ENCODE results near the gene CACNA1I.

CACNA1I gene

DNA sequence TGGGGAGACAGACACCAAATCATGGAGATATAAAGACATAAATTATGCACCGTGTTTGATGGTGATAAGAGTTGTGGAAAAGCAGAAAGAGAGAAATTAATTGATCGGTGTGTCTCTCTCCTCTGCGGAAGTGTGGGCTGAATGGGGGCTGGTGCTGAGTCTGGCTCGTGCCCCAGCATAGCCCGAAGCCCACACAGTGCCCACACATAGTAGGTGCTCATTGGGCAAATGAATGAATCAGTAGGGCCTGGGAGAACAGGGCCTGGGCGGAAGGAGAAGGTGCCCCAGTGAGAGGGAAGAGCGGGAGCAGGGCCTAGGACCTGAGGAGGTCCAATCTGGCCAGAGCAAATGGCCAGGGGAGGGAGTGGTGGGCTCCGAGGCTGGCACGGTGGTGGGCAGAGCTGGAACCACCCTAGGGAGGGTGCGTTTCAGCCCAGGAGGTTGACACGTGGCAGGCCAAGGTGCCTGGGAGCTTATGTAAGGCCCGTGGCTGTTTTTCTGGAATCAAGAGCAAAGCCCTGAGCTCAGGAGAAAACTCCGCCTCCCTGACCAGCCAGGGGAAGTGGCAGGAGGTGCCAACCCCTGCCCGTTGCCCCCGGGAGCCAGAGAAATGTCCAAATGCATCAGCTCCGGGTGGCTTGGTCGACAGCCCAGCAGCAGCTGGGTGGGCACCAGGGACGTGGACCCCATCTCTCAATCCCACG is 2.1 kb upstream of the CACNA1I start:
- DNase-seq = no peak

DNA sequence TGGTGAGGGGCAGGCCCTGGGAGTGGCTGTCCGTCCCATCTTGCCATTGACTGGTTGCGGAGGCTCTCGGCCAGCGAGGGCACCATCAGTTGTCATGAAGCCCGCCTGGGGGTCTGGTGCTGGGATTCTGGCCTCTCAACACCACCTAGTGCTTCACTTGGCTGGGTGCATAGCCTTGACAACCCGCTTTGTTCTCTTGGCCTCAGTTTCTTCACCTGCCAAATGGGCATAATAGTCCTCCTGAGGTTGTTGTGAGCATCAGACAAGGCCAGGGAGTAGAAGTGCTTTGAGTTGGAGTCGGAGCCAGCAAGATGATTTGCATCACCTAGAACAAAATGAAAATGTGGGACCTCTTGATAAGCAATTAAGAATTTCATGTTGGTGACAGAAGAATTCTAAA is 1.5 kb upstream of the CACNA1I start:
- DNase-seq = no peak

DNA sequence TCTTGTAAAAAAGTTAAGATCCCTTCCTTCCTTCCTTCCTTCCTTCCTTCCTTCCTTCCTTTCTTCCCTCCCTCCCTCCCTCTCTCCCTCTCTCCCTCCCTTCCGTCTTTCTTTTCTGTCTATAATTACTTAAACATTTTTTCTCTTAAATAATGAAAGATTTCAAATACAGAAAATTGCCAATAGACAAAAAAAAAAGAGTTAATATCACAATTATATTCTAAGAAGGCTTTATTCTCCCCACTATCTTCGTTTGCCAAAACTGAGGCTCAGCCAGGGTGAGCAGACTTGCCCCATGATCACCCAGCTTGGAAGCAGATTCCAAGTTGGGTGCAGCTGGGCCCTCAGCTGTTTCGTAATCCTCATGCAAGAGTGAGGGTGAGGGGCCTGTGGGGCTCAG is 327 bp upstream of the CACNA1I start:
- DNase-seq = no peak

DNA sequence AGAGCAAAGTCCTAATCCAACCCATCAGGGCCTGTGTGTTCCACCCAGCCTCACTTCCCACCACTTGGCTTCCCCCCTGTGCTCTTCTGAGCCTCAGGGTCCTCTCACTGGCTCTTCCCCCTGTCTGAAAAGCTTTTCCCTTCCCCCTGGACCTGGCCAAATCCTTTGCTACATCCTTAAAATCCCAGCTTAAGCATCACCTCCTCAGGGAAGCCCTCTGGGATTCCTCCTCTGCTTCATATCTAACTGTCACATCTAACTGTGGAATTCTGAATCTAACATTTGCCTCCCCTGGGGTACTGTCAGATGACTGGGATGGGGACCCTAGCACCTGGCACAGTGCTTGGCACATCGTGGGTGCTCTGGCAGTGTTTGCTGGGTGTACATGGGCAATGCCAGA is 985 bp downstream of the CACNA1I start:
- DNase-seq = no peak

DNA sequence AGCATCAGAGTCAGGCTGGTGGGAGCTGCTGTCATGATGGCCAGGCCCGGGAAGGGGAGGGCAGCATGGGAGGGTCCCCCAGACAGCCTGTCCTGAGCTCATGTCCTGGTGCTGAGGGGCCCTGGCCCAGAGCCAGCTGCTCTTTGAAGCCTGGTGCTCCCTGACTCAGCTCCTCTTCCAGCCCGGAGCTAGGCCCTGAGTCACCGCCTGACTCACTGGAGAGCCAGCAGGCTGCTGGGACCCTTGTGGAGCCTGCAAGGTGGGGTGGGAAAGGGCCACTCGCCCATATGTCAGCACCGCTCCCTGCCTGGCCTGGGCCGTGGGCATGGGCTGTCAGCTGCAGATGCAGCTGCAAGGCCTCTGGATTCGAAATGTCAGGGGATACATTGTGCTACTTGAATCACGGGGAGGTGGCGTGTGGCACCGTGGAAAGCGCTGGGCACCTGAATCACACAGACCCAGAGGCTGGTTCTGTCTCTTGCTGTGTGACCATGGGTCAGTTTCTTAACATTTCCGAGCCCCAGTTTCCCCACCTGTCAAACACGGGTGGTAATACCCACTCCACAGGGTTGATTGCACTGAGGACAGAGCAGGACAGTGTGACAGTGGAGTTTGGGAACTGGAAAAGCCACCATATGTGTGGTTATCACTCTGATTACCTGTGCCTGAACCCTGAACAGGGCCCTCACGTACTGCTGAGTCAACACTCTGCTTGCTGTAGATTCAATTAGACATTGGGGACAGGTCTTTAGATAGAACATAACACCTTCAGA is 4.4 kb downstream of the CACNA1I start:
- no peak for DNase-seq

DNA sequence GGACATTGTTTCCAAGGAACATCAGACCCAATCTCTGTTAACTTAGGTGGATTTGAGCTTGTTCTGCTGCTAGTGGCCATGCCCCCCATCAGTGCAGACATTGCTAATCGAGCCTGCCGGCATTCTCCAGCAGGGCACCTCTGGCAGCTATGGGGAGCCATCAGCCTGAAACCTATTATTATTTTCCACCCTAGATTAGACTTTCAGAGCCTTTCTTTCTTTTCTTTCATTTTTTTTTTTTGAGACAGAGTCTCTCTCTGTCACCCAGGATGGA is 4.9 kb downstream of the CACNA1I start:
- DNase-seq = no peak

DNA sequence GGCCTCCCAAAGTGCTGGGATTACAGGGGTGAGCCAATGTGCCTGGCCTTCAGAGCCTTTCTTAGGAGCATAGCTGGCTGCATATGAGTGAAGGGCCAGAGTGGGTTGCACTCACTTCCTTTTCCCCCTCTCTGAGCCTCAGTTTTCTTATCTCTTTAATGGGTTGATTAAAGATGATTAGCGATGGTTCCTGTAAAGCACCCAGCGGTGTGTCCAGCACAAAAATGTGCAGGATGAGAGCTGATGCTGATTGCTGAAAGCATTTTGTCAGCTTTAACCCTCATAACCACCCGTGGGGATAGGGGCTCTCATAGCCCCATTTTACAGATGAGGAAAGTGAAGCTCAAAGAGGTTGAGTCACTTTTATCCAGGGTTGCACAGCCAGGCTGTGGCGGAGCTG is 5.5 kb downstream of the CACNA1I start:
- no peak for DNase-seq

DNA sequence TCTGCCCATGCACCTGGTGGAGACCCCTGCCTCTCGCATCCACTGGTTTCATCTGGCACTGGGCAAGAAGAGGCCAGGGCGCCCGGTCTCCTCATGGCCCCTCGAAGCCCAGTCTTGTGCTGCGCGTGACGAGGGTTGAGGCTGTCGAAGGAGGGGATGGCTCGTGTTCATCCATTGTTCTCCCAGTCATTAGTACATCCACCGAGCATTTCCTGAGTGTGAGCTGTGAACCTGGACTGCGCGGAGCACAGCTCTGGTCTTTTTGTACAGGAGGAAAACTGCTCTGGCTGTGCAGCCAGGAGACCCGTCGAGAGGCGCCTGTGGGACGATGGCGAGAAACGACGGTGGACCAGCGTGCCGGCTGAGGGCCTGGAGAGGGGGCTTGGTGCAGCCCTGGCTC is 6.8 kb downstream of the CACNA1I start:
- no peak for DNase-seq

DNA sequence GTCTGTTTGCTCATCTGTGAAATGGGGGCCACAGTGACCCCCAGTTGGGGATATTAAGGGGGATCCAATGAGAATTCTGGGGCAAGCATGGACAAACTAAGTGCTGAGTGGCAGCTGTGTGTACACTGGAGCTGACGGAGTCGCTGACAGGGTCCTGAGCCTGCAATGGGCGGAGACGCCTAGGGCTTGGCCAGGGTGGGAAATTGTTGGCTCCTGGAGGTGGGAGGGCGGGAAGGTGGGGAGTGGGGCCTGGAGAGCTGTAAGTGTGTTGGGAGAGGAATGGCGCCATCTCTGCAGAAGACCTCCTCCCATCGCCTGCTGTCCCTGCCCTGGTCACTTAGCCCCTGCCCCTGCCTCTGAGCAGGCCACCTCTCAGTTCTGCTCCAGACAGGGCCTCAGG is 7.3 kb downstream of the CACNA1I start:
- DNase-seq = no peak

DNA sequence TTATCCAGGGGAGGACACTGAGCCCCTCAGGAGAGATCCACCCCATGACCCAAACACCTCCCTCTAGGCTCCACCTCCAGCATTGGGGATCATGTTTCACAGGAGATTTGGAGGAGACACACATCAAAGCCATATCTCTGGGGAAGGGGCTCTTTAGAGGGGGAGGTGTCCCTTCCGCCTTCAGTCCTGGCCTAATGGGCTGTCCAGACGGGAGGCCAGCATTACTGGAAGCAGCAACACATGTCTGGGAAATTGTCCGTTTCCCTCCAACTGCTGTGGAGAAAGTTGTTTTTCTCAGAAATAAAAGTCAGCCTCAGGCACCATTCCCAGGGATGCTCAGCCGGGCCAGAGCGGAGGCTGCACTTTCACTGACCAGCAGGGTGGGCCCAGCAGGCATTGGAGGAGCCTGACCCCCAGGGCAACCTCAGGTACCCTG is 9.5 kb downstream of the CACNA1I start:
- no peak for DNase-seq

DNA sequence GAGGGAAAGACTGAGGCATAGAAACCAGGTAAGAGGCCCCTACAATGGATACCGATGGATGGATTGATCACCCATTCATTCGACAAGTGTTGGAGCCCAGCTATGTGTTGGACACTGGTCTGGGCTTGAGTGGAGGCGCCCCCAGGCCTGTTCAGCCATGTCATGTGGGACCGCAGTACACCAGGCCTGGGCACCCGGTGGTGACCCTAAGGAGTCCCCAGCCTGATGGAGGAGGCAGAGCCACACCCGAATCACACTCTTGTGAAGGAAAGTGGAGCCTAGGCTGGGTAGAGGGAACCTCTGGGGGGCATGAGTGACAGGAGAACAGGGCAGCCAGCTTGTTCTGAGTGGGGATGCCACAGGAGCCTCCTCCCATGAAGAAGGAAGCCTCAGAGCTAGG is 10.2 kb downstream of the CACNA1I start:
- no peak for DNase-seq

DNA sequence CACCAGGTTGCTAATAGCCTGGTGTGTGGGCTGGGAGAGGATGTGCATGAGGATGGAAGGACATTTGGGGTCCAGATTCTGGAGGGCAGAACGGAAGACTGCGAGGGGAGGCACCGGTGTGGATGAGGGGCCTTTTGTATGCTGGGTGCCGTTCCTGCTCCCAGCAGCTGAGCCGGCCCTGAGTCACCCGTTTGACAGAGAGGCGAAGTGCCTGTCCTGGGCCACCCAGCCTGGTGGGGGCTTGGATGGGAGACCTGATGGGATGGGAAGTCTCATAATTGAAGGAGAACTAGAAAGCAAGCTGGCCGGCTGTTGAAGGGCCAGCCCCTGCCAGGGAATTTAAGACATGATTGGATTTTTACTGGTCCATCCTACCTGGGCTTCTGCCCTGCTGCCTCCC is 10.8 kb downstream of the CACNA1I start:
- no peak for DNase-seq

DNA sequence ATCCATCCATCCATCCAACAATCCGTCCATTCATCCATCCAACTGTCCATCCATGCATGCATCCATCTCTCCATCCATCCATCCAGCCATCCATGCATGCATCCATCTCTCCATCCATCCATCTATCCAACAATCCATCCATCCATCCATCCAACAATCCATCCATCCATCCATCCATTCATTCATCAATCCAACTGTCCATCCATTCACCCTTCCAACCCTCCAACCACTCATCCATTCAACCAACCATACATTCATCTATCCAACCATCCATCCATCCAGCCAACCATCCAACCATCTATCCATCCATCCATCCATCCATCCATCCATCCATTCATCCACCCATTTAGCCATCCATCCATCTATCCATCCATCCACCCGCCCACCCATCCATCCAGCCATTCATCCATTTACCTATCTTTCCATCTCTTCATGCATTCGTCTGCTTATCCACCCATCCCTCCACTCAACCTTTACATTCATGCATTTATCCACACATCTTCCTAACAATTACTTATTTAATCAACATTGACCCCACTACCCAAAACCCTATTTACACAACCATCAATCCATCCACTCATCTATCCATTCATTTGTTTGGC is 12.6 kb downstream of the CACNA1I start:
- DNase-seq = no peak

DNA sequence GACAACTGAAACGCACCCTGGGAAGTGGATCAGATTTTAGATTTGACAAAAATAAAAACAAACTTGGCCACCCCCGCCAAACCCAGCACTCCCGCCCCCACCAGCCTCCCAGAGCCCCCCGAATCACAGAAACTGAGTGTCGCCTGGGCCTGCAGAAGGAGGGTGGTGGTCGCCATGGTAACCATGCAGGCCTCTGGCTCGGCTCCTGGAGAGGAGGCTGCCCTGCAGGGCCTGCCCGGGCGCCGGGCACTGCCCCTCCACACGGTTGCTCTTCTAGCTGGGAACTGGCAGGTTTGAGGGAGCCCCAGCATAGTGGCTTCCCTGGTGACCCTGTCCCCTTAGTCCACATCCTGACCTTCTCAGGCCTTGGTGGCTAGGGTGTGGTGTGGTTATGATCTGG is 19.3 kb downstream of the CACNA1I start:
- DNase-seq = no peak

DNA sequence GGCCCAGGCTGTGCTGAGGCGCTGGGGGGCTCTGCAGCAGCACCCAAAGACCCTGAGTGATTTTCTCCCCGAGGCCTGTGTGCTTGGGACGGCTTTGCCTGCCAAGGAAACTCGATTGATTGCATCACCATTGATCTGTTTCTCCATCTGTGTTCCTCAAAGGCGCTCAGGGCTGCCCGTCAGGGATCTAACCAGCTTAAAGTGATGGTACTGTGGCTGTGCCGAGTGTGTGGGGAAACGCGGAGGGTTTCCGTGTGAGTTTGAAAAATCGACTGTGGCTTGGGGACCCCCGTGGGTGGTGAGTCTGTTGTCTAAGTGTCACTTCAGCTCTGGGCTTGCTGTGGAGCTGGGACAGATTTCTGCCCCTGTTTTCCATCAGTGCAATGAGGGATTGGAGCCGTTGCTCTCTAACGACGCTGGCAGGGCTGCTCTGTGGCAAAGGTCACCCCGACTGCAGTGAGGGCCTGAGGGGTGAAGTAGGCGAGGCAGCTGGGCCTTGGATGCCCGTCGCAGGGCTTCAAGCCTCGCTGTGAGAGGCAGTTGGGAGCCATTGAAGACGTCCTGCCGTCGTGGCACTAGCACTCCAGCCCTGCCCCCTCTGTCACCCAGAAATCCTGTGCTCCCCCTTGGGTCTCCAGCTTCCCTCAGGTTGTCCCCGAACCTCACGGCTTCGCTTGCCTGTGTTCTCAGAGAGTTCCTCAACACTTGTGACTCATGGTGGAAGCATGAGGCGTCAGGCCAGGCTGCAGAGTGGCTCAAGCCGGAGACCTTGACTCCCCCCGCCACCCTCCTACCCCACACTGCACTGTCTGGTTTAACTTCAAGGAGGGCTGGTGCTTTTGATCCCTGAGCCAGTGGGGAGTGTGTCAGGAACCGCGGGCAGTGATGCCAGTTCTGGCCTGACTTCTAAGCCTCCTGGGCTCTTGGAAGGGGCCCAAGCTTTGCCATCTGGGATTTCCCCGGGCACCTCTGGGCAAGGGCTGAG is 21.8 kb downstream of the CACNA1I start:
- no peak for DNase-seq

DNA sequence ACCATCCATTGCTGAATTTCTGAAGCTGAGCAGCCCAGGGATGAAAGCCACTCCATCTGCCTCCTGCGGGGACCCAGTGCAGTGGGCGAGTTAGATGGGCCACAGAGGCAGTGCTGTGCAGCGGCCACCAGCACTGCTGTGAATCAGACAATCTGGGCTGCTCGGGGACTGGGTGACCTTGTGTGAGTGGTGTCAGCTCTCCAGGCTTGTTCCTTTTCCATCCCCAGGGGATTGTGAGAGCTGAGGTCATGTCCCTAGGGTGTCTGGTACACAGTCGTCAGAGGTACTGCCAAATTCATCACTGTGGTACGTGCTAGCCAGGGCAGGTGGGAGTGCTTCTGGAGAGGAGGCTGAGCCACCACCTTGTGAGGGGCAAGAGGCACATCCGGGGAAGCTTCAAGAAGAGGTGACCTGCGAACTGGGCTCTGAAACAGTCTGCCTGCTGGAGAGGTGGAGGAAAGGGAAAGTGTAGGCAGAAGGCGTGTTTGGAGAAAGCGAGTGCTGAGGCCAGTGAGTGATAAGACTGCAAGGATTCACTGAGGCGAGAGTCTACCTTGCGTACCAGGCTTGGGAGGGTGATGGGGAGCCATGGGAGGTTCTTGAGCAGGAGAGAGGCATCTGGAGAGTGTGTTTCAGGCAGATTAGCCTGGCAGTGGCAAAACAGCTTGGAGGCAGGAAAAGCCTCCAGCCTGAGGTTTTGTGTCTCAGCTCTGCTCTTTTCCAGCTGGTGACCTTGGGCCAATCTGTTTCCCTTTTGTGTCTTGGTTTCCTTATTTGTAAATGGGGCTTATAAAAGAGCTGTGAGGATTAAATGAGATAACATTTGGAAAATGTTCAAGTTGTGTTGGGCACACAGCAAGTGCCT is 22.7 kb downstream of the CACNA1I start:
- no peak for DNase-seq

DNA sequence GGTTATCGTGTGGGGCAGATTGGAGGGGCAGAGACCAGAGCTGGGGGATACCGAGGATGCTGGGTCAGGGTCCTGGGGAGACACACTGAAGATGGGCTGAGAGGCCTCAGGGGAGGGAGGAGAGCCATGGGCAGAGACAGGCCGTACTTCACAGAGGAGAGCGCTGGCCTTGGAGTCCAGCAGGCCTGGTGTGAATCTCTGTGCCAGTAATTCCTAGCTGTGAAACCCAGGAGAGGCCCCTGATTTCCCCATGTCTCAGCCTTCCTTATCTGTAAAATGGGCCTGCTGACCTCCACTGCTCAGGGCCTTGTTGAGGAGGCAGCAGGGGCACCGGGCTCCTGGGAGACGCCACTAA is 23.4 kb downstream of the CACNA1I start:
- DNase-seq = no peak

DNA sequence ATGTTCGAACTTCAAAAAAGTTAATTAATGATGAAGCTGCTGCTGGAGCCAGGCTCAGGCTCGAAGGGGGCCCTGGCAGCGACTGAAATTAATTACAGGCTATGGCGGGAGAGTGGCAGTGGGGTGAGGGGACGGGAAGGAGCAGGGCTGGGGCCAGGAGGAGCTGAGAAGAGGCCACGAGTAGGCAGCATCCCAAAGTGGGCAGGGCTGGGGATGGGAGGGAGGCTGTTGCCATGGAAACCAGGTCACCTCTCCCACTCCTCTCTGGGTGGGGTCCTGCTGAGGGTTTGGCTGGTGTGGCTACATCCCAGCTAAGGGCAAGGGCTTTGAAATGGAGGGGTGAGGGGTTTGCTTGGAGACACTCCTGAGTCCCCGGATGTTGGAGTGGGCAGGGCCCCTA is 23.9 kb downstream of the CACNA1I start:
- DNase-seq = no peak

DNA sequence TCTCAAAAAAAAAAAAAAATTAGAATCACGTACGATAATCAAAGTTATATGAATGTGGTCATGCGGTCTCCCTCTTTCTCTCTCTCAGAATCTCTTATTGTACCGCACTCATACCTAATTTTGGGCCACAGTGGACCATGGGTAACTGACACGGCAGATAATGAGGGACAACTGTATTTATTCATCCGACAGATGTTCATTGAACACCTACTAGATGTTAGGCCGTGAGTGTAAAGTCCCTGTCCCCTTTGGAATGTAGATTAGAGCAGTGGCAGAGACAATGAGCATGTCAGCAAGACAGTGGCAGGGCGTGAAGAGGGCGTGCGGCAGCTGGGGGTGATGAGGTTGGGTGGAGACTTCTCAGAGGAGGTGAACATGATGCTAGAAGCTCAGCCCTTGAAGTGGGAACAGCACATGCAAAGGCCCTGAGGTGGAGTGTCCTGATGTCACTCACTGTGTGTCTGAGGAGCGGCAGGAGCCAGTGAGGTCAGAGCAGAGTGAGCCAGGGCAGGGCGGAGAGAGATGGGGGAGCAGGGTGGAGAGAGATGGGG is 25.1 kb downstream of the CACNA1I start:
- no peak for DNase-seq

DNA sequence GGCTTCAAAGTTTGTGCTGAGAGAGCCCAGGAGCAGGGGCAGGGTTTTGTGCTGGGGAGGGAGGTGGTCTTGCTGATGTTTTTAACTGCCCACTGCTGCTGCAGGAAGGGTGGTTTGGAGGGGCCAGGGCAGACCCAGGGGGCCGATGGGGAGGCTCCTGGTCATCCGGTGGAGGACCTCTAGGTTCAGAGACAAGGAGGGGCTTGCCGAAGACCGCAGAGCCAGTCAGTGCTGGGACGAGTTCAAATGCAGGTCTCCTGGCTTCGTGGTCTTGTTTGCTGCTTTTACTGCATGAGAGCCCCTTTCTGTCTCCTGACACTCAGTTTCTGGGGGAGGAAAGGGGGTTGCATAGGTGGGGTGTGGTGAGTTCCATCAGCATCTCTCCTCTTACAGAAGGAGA is 26.0 kb downstream of the CACNA1I start:
- no peak for DNase-seq

DNA sequence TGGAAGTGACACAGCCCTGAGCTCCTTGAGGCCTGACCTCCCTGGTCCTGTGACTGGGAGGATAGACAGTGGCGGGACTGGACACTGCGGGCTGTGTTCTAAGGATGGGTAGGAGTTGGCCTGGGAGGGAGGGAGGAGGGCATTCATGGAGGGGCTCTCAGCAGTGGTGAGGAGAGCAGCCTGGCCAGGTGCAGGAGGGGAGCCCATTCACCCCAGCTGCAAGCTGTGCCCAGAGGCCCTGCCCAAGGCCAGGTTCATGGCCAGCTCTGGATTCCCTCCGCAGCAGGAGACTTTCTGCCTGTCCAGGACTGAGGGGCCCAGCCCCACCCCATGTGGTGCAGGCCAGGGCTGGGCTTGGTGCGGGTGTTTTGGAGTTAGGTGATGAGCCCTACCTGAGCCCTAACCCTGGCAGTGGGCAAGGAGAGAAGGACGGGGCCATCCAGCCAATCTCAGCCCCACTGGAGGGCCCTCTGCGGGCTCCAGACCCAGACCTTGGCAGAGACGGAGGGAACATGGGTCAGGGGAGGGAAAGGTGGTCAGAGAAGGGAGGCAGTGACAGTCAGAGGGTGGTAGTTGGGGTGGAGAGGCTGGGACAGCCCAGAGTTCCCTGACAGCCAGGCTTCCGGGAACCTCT is 26.8 kb downstream of the CACNA1I start:
- no peak for DNase-seq
